HepG2 (cell line): Measurements from ENCODE around the gene ECT2.

Source experiments
- ARID2 ChIP-seq: sonication (generic); formaldehyde crosslinking; IDR thresholded peaks from 2 replicates; pipeline ENCODE4 v1.8.1; 2022; ENCODE audit warnings: mild to moderate bottlenecking, missing genetic modification reagents, borderline replicate concordance
- EZH2 ChIP-seq: conservative IDR thresholded peaks from 2 replicates; pipeline ENCODE4 v1.6.1; 2012; ENCODE audit warnings: mild to moderate bottlenecking, low read depth, low read length, moderate library complexity
- GABPA ChIP-seq, 2 experiments: IDR thresholded peaks; 2 replicates each; pipeline ENCODE4 v1.6.1; 2011 to 2016; ENCODE audit warnings: low read depth in 2 of 2, low read length in 1 of 2, missing biosample characterization in 1 of 2, missing genetic modification characterization in 1 of 2
- ZNF282 ChIP-seq: fragments of 450-650 bp; IDR thresholded peaks from 2 replicates; pipeline ENCODE4 v1.6.1; 2018; ENCODE audit not compliant: partially characterized antibody

- no peak for TF ChIP-seq EZH2
- no peak for TF ChIP-seq ZNF282
- no peak for TF ChIP-seq ARID2 (CRISPR knock-in tag)
- no peak for TF ChIP-seq GABPA (IDR thresholded peaks at IDR 0.05; ENCODE audit: low read depth, low read length)
- no peak for TF ChIP-seq GABPA (CRISPR knock-in tag; IDR thresholded peaks at IDR 0.05; ENCODE audit: low read depth)
These were observed 21.1 kb downstream of the ECT2 start for GRCh38 chr3:172771672-172772071.
